Measurements from ENCODE around the gene ASB16. TPM values are rescaled to one million over a fixed set of nuclear protein-coding genes. Genes with fewer than 3 reads are reported as not detected.
A peak's percentile ranks its signal among the peaks of the same experiment; 100 is the strongest.

Gene ASB16, protein sequence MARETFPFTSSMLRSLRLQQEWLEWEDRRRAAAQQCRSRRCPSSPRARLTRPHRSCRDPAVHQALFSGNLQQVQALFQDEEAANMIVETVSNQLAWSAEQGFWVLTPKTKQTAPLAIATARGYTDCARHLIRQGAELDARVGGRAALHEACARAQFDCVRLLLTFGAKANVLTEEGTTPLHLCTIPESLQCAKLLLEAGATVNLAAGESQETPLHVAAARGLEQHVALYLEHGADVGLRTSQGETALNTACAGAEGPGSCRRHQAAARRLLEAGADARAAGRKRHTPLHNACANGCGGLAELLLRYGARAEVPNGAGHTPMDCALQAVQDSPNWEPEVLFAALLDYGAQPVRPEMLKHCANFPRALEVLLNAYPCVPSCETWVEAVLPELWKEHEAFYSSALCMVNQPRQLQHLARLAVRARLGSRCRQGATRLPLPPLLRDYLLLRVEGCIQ
- not detected in 2 replicates for total RNA-seq (2022)
- percentile 13 among the genes with signal in this experiment for Bru-seq, nascent RNA
- BruChase-seq, experiment 1, labeled RNA remaining after a 6-hour chase, result percentile 21 among the genes with signal in this experiment
- BruChase-seq, experiment 2, labeled RNA remaining after a 2-hour chase, result percentile 20 among the genes with signal in this experiment
- long read RNA-seq, partial matches to known transcripts, result 0 of 5 reads
- long read RNA-seq, other reads (novel, unspliced or antisense), result 5 of 5 reads

DNA sequence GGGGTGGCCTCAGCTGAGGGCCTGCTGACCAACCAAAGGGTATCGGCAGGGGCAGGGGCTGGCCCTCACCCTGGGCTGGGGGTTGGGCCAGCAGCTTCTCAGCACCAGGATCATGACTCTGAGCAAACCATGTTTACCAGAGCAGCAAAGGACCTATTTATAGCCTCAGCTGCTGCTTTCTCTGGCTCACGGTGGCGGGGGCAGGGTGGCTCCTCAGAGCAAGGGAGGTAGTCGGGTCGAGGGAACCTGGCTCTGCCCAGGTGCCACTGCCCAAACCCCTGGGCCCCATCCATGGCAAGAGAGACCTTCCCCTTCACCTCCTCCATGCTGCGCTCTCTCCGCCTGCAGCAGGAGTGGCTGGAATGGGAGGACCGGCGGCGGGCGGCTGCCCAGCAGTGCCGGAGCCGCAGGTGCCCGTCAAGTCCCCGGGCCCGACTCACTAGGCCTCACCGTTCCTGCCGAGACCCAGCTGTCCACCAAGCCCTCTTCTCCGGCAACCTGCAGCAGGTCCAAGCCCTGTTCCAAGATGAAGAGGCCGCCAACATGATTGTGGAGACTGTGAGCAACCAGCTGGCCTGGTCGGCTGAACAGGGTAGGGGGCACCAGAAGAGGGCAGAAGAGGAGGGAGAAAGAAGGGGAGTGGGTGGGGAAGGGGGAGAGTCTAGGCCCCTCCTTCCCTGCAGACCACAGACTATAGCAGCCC, at the start of gene ASB16:
Gene ASB16 (plus strand): TSS at position 206 of the 703 bp plus-strand sequence. CDS start 86 bp downstream, at position 292.
- Mint-ChIP-seq H3K9me3 (ENCODE audit: unreplicated experiment) (no peaks in the 10 kb centered on the region), H3K4me3 (ENCODE audit: unreplicated experiment) (no peak within 1 kb of the TSS), H3K27ac (ENCODE audit: low read depth, unreplicated experiment) (no peak within 1 kb of the TSS), H3K36me3 (ENCODE audit: insufficient read depth, unreplicated experiment) (peaks cover 5% of the 10 kb centered on the region), H3K4me1 (ENCODE audit: insufficient read depth, unreplicated experiment) (peaks cover 11% of the 10 kb centered on the region), H3K27me3 (ENCODE audit: insufficient read depth, unreplicated experiment) (no peaks in the 10 kb centered on the region)
- DNase-seq (ENCODE audit: unreplicated experiment), result no peak
- ChIA-PET POLR2A (interaction anchor here (0.7 to 1.0 kb wide), 2 partner anchors 16 to 196 kb away, joined by 4 to 5 read pairs; partner anchors contain the start of gene TMUB2), CTCF (interaction anchor here (0.7 to 1.3 kb wide), 5 partner anchors 16 to 192 kb away, joined by 3 to 4 read pairs (median 3); partner anchors contain the start of gene TMUB2)
- intact Hi-C loops (cut with micrococcal nuclease), result no loop called here
- BruUV-seq (replicated peaks), result no TSS peak
- TF ChIP-seq, protein P1, sequence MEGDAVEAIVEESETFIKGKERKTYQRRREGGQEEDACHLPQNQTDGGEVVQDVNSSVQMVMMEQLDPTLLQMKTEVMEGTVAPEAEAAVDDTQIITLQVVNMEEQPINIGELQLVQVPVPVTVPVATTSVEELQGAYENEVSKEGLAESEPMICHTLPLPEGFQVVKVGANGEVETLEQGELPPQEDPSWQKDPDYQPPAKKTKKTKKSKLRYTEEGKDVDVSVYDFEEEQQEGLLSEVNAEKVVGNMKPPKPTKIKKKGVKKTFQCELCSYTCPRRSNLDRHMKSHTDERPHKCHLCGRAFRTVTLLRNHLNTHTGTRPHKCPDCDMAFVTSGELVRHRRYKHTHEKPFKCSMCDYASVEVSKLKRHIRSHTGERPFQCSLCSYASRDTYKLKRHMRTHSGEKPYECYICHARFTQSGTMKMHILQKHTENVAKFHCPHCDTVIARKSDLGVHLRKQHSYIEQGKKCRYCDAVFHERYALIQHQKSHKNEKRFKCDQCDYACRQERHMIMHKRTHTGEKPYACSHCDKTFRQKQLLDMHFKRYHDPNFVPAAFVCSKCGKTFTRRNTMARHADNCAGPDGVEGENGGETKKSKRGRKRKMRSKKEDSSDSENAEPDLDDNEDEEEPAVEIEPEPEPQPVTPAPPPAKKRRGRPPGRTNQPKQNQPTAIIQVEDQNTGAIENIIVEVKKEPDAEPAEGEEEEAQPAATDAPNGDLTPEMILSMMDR (IDR thresholded peaks at IDR 0.05; ENCODE audit: unreplicated experiment), result no peak

DNA sequence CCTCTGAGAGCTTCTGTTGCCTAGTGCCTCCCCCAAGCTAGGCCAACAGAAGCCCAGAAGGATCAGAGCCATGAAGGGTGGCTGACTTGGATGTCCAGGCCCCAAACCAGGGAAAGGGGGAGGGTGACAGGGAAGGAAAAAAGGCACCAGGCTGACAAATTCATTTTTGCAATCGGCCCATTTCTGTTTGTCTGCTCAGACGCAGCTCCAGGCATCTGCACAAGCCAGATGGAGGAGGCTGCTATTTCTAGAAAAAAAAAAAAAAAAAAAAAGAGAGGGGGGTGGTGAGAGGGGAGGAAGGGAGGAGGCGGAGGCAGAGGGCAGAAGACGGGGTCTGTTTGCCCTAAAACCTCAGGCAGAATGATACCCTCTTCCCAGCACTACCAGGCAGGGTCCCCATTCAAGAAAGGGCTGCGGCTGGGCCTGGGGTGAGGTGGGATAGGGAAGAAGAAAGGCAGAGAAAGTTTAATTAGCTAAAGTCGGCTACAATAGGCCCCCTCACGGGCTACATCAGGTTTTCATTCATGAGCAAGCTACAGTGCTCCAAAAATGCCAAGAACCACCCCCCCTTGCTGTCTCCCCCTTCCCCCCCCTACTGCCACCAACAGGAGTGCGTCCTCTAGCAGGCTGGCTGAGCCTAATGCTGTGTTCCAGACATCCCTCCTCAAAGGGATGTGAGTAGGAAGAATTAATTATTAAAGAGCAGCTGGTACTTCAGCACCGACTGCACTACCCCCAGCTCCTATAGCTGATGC, 49.5 kb upstream of the ASB16 start:
- ChIA-PET CTCF (interaction anchor here (0.5 to 0.6 kb wide), 2 partner anchors 37 to 201 kb away, joined by 3 read pairs; no protein-coding TSS in a partner anchor), POLR2A (interaction anchor here (0.6 to 3.5 kb wide), 6 partner anchors 17 to 383 kb away, joined by 3 to 66 read pairs (median 23); partner anchors contain the start of genes HROB and TMUB2)
- Mint-ChIP-seq H3K4me3 (ENCODE audit: unreplicated experiment) (no peak overlapping the region), H3K27ac (ENCODE audit: low read depth, unreplicated experiment) (no peak overlapping the region), H3K9me3 (ENCODE audit: unreplicated experiment) (no peaks in the 10 kb centered on the region), H3K27me3 (ENCODE audit: insufficient read depth, unreplicated experiment) (no peaks in the 10 kb centered on the region), H3K36me3 (ENCODE audit: insufficient read depth, unreplicated experiment) (peaks cover 13% of the 10 kb centered on the region), H3K4me1 (ENCODE audit: insufficient read depth, unreplicated experiment) (peaks cover 6% of the 10 kb centered on the region)
- no peak for DNase-seq (ENCODE audit: unreplicated experiment)
- TF ChIP-seq, protein P1 (IDR thresholded peaks at IDR 0.05; ENCODE audit: unreplicated experiment), result no peak
- BruUV-seq (replicated peaks), result no TSS peak
- intact Hi-C loops (cut with micrococcal nuclease), result loop anchor here (5.0 kb wide), 1 partner anchor 34 kb away; no protein-coding TSS in a partner anchor

DNA sequence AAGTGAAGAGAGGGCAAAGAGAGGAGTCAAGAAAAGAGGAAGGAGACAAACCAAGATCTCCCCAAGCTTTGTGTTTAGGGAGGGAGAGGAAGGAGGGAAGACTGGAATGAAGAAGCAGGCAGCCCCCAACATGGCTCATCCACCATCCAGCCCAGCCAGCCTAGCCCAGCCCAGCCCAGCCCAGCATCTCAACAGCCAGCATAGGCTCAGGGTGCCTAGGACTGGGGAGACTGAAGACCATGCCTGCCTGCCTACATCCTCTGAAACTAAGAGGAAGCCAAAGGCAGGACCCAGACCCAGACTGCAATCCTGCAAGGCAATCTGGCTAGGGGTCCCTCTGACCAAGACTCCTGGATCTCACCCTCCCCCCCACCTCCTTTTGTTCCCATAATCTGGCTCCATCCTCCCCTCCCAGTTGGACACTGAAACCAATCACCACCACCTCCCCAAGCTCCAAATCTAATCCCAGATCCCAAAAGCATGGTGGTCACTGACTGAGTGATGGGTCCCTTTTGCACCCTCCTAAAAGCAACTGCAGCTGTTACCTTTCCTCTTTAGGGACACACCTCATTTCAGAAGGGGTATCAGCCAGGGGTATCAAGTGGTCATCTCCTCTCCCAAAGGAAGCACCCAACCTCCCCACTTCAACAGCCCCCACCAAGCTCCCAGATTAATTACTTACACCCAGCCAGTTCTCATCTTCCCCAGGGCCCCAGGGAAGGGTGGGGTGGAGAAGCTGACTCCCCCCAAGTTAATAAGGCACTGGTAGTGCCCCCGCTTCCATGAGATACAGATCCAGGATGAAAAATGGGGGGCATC, 48.3 kb upstream of the ASB16 start:
- no TSS peak for BruUV-seq (replicated peaks)
- H3K27me3 Mint-ChIP-seq (ENCODE audit: insufficient read depth, unreplicated experiment), result no peaks in the 10 kb centered on the region
- no peak overlapping the region for H3K27ac Mint-ChIP-seq (ENCODE audit: low read depth, unreplicated experiment)
- no peak for DNase-seq (ENCODE audit: unreplicated experiment)
- CTCF ChIA-PET, result interaction anchor here (0.7 to 2.1 kb wide), 4 partner anchors 10 to 222 kb away, joined by 3 to 14 read pairs (median 4); no protein-coding TSS in a partner anchor
- peaks cover 6% of the 10 kb centered on the region for H3K36me3 Mint-ChIP-seq (ENCODE audit: insufficient read depth, unreplicated experiment)
- H3K9me3 Mint-ChIP-seq (ENCODE audit: unreplicated experiment), result no peaks in the 10 kb centered on the region
- intact Hi-C loops (cut with micrococcal nuclease), result loop anchor here (2.0 to 5.0 kb wide), 2 partner anchors 13 to 35 kb away; no protein-coding TSS in a partner anchor
- H3K4me3 Mint-ChIP-seq (ENCODE audit: unreplicated experiment), result peak overlapping the region; percentile 86
- peaks cover 6% of the 10 kb centered on the region for H3K4me1 Mint-ChIP-seq (ENCODE audit: insufficient read depth, unreplicated experiment)
- POLR2A ChIA-PET, result interaction anchor here (0.6 to 3.5 kb wide), 14 partner anchors 8 to 974 kb away, joined by 3 to 66 read pairs (median 13); partner anchors contain the start of genes G6PC3, HROB, LSM12 and TMUB2
- TF ChIP-seq, protein P1 (IDR thresholded peaks at IDR 0.05; ENCODE audit: unreplicated experiment), result no peak

Measured in MCF 10A (cell line).